Mammary epithelial cell (primary cell): ENCODE results near the gene DSCAM.

ENCODE experiments used
- CTCF ChIP-seq, 2 donors: IDR thresholded peaks in 1 of 2; conservative IDR thresholded peaks in 1 of 2; 2 replicates each; pipeline ENCODE4 v1.5.1; 2011 to 2012; ENCODE audit warnings: inconsistent platforms in 2 of 2, low read length in 2 of 2, mild to moderate bottlenecking in 2 of 2, control low read depth in 1 of 2, low read depth in 1 of 2; ENCODE audit not compliant: insufficient read depth in 1 of 2; ENCODE audit errors: extremely low read depth in 1 of 2
- EZH2 ChIP-seq: IDR thresholded peaks from 2 replicates; pipeline ENCODE4 v1.6.1; 2012; ENCODE audit warnings: low read length, inconsistent platforms, borderline replicate concordance

GRCh38 chr21:40291560-40291959 lies 555.4 kb downstream of the DSCAM start:
- TF ChIP-seq CTCF (conservative IDR thresholded peaks at IDR 0.05 in 1 of 2, IDR thresholded peaks at IDR 0.05 in 1 of 2; ENCODE audit: extremely low read depth in 1 of 2, insufficient read depth in 1 of 2, low read depth in 1 of 2, low read length in 2 of 2) (no peak), EZH2 (no peak)
